ENCODE results near the gene MUC15.

Gene MUC15

GRCh38 chr11:26572770-26573402 is 823 bp upstream of the MUC15 start:
- DNase-seq, result no peak

DNA sequence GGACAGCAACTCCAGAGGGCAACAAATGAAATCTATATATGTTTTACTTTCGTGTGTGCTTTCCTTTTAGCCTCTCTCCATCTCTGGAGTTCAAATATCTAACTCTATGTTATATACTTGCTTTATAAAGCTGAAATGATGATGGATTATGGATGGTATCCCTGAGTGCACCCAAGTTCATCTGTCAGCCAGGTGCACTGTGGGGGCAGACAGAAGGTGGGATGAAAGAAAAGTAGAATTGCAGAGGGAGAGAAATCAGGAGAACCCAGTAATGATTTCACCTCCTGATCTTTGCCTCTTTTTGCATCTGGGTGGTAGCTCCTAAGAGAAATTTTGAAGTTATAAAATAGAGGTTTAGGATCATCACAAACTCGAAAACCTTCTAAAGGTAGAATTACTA is 2.4 kb downstream of the MUC15 start:
- no peak for DNase-seq

DNA sequence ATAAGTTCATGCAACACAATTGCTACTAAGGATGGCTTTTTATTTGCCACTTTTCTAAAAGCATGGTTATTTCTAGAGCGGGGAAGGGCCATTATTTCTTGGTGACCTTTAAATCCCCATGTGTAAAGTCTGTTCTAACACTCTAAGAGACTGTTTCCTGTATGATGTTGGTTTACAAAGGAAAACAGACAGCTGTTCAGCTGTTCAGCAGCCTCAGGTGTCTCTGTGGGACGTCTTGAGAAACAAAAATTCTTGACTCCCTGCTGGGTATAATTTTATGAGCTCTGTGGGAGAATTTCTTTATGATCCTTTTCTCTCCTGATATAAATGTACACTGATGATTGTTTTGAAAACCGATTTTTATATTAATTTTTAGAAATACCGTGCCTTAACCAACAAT is 13.9 kb downstream of the MUC15 start:
- DNase-seq, result no peak

- DNase-seq, result no peak
These were observed 14.4 kb downstream of the MUC15 start for GRCh38 chr11:26557666-26558065.

DNA sequence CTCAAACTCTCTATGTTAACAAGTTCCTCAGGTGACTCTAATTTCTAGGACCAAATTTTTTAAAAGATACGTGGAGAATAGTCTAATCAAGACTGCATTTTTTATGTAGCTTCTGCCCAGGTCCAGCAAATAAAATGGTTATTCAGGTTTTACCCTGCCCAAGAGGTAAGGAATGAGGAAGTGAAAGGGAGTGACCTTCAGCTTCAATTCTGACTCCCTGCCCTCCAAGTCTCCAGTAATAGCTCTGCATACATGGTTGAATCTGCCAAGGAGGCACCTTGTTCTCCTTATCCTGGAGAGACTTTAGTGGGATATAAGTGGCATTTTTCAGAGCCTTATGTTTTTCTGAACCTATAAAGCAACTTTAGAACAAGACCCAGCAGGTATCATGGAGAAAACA is 15.5 kb downstream of the MUC15 start:
- no peak for DNase-seq

DNA sequence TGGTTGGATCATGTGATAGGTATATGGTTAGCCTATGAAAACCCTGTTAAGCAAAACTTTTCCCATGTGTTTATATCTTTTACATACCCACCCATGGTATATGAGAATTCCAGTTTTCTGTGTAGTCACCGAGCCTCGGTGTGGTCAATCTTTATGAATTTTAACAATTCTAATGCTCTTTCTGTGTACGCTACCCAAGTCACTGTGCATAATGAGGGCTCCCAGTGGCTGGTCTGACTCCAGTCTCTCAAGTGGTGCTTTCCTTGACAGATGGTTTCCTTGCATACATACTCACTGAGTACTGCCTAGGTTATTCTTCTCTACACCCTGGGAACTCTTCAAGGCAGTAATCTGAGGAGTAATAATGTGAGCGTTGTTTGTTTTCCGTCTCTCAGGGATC is 17.6 kb downstream of the MUC15 start:
- no peak for DNase-seq

GRCh38 chr11:26553182-26553581 is 18.9 kb downstream of the MUC15 start:
- DNase-seq, result no peak

DNA sequence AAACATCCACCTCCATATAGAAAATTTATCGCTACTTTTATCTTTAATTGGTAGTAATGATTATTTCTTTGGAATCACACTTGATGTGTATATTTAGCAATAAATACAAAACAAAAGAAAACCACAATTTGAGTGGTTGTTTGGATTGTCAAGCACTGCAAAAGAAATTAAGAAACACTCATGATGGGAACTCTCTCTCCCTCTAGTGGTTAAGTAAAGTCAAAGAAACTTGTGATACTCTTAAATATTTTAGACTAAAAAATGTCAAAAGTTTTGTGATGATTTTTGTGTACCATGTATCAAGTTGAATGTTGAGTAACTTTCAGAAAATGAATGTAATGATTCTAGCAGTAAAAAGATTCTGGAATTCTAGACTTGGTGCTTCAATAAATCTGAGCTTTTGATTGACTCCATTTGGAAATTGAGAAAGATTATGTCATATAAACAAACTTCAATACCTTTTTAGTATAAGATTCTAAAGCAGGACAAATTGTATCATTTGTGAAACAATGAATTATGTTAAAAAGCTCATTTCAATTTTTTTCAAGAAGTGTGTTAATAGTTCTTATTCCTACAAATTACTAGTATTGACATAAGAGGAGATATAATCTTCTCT is 20.8 kb downstream of the MUC15 start:
- DNase-seq, result no peak

- DNase-seq, result no peak
These were observed 22.0 kb downstream of the MUC15 start for GRCh38 chr11:26550022-26550421.

GRCh38 chr11:26549176-26549575 is 22.9 kb downstream of the MUC15 start:
- no peak for DNase-seq

DNA sequence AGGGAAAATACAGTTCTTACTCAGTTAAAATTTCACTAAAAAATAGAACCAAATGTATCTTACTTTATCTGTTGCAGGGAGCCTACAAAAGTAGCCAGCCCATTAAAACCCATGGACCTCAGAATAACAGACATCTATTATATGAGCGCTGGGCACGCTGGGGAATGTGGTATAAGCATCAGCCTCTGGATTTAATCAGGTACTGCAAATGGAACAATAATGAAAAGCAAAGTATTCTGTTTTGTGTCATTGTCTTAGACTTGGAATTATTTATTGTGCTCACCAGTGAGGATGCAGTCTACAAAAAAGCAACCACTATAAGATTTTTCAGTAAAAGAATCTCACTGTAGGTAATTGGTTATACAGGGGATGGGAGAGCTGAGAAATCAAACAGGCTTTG is 30.2 kb downstream of the MUC15 start:
- no peak for DNase-seq

GRCh38 chr11:26539517-26539916 is 32.5 kb downstream of the MUC15 start:
- DNase-seq, result no peak

- no peak for DNase-seq
These were observed 34.7 kb downstream of the MUC15 start for GRCh38 chr11:26537341-26537740.

DNA sequence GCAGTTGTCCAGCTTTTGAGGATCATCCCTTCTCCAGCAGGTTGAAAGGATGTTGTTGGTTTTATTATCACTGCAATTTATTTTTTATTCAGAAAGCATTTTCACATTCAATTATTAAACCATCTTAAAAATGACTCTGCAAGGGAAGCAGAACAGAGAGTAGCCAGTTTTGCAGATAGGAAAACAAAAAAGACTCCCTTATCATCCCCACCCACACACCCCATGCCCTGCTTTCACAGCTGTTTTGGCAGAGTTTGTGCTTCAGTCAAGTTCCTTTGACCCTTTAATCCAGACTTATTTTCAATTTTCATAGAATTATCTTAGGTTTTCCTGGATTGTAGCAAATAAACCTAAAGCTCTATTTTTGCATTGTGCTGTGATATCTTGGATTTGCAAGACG is 44.4 kb downstream of the MUC15 start:
- no peak for DNase-seq

DNA sequence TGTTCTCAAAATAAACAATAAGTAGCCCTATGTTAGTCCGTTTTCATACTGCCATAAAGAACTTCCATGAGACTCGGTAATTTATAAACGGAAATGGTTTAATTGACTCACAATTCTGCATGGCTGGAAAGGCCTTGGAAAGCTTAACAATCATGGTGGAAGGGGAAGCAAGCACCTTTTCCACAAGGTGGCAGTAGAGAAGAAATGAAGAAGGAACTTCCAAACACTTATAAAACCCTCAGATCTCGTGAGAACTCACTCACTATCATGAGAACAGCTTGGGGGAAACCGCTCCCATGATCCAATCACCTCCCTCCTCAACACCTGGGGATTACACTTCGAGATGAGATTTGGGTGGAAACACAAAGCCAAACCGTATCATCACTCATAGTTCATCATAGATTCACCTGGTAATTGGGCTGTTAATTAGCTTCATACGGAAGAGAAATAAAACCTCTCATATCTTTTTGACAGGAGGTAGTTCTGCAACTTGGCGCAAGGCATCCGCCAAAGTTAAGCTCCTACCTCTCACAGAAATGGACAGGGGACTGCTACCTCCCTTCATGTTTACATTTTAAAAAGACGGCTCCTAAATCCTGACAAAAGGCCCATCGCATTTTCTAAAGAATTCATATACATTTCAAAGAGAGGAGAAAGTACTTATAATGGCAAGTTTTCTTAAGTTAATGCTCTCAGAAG is 49.0 kb downstream of the MUC15 start:
- DNase-seq, result no peak

- DNase-seq, result no peak
These were observed 52.6 kb downstream of the MUC15 start for GRCh38 chr11:26519469-26519868.

DNA sequence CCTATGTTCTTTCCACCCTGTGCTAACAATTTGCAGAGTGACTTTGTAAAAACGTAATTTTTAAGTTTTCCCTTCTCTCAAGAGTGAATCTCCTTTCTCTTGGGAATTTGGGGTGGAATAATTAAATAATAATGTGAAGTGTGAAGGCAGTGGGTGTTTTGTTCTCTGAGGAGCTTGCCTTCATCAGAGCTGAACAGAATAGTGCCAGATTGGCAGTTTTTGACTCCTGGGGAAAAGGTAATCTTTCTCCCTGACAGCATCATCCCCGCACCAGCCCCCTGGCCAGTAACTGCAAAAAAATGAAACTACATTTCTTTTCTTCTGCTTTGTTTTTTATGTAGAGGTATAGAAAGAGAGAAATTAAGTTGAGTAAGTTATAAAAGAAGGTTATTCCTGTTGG is 59.9 kb downstream of the MUC15 start:
- DNase-seq, result no peak

DNA sequence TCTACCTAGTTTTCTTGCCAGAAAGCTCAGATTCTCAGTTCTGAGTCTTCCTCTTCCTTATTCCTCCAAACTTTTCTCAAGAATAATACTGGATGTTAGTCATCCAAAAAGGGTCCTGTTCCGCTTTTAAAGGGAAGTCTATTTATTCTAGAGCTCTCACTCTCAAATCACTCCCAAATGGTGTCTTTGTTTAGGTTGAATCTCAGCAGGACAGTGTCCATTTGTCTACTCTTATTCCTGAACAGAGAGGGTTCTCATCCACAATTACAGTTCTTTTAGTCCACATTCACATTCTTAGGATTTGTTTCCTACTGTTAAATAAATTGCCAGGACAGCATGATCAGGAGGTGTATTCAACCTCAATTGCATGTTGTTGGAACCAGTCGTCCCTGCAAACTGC is 61.3 kb downstream of the MUC15 start:
- DNase-seq, result no peak

- DNase-seq, result no peak
These were observed 61.9 kb downstream of the MUC15 start for GRCh38 chr11:26510164-26510563.

Measured in activated CD4-positive, alpha-beta T cell treated with anti-CD3 and anti-CD28 coated beads, Interleukin-2, amount 50 U/mL, for 48 hours (primary cell).